Measurements from ENCODE around the gene NAA80. TPM values are rescaled to one million over a fixed set of nuclear protein-coding genes. Genes with fewer than 3 reads are reported as not detected.

NAA80 gene
- total RNA-seq, 1 experiment from 2014 or later = 8.7 TPM

- Histone ChIP-seq H3K4me2 (ENCODE audit: low read length) (peak overlapping the region; percentile 88), H3K27me3 (ENCODE audit: low read length) (no peaks in the 10 kb centered on the region), H3F3A (ENCODE audit: low read length, unreplicated experiment) (peaks cover 13% of the 10 kb centered on the region), H3K4me3 (ENCODE audit: low read length) (no peak overlapping the region), H4K20me1 (ENCODE audit: low read length) (no peaks in the 10 kb centered on the region), H3K9me3 (ENCODE audit: low read length) (no peaks in the 10 kb centered on the region), H3K4me1 (ENCODE audit: insufficient read depth, low read length) (peaks cover 48% of the 10 kb centered on the region), H3K9ac (ENCODE audit: low read length) (no peak overlapping the region), H2AFZ (ENCODE audit: low read length) (no peak overlapping the region), H3K79me2 (ENCODE audit: low read length) (peaks cover 35% of the 10 kb centered on the region), H3K36me3 (ENCODE audit: low read depth, low read length) (peaks cover 6% of the 10 kb centered on the region), H3K27ac (ENCODE audit: low read length) (peak overlapping the region; percentile 92), H3K9me2 (replicated peaks; ENCODE audit: low read length) (no peaks in the 10 kb centered on the region)
- BruUV-seq (replicated peaks) = no TSS peak
- ATAC-seq (no peak), DNase-seq (no peak)
- intact Hi-C loops (cut with micrococcal nuclease) = no loop called here
- TF ChIP-seq CTCF (conservative IDR thresholded peaks at IDR 0.05; ENCODE audit: low read depth, low read length) (no peak), EZH2 (IDR thresholded peaks at IDR 0.05; ENCODE audit: low read length, unreplicated experiment) (no peak), EZH2phosphoT487 (IDR thresholded peaks at IDR 0.05; ENCODE audit: borderline replicate concordance, low read length) (no peak)
- ChIA-PET POLR2A (ENCODE audit: unreplicated experiment) (interaction anchor here (1.2 kb wide), 1 partner anchor 19 kb away, joined by 4 read pairs; the partner anchor contains the start of genes HYAL3 and NAA80), CTCF (no interaction called here)
Observed at GRCh38 chr3:50318163-50318562, 19.0 kb upstream of the NAA80 start.

- Histone ChIP-seq H3K9me3 (ENCODE audit: low read length) (no peaks in the 10 kb centered on the region), H2AFZ (ENCODE audit: low read length) (no peak overlapping the region), H3F3A (ENCODE audit: low read length, unreplicated experiment) (peaks cover 13% of the 10 kb centered on the region), H3K27ac (ENCODE audit: low read length) (peak overlapping the region; percentile 92), H3K9me2 (replicated peaks; ENCODE audit: low read length) (no peaks in the 10 kb centered on the region), H3K36me3 (ENCODE audit: low read depth, low read length) (peaks cover 6% of the 10 kb centered on the region), H3K9ac (ENCODE audit: low read length) (peak overlapping the region; percentile 60), H4K20me1 (ENCODE audit: low read length) (no peaks in the 10 kb centered on the region), H3K4me1 (ENCODE audit: insufficient read depth, low read length) (peaks cover 48% of the 10 kb centered on the region), H3K4me3 (ENCODE audit: low read length) (peak overlapping the region; percentile 57), H3K79me2 (ENCODE audit: low read length) (peaks cover 35% of the 10 kb centered on the region), H3K27me3 (ENCODE audit: low read length) (no peaks in the 10 kb centered on the region), H3K4me2 (ENCODE audit: low read length) (peak overlapping the region; percentile 88)
- DNase-seq (peak; percentile 25), ATAC-seq (no peak)
- intact Hi-C loops (cut with micrococcal nuclease) = loop anchor here (1.0 kb wide), 1 partner anchor 18 kb away; the partner anchor contains the start of genes HYAL3 and NAA80
- CTCF ChIA-PET = interaction anchor here (0.6 kb wide), 1 partner anchor 11 kb away, joined by 3 read pairs; no protein-coding TSS in a partner anchor
- POLR2A ChIA-PET (ENCODE audit: unreplicated experiment) = interaction anchor here (0.6 to 1.4 kb wide), 3 partner anchors 18 to 25 kb away, joined by 4 to 5 read pairs (median 4); partner anchors contain the start of genes HYAL3, IFRD2 and NAA80
- TF ChIP-seq CTCF (conservative IDR thresholded peaks at IDR 0.05; ENCODE audit: low read depth, low read length) (no peak), EZH2 (IDR thresholded peaks at IDR 0.05; ENCODE audit: low read length, unreplicated experiment) (no peak), EZH2phosphoT487 (IDR thresholded peaks at IDR 0.05; ENCODE audit: borderline replicate concordance, low read length) (no peak)
- BruUV-seq (replicated peaks) = TSS peak; percentile 73
Observed at GRCh38 chr3:50317300-50317699, 18.1 kb upstream of the NAA80 start.

- CTCF ChIA-PET = interaction anchor here (0.6 kb wide), 1 partner anchor 12 kb away, joined by 3 read pairs; no protein-coding TSS in a partner anchor
- peaks cover 6% of the 10 kb centered on the region for H3K36me3 ChIP-seq (ENCODE audit: low read depth, low read length)
- peak overlapping the region; percentile 57 for H3K4me3 ChIP-seq (ENCODE audit: low read length)
- BruUV-seq (replicated peaks) = no TSS peak
- POLR2A ChIA-PET (ENCODE audit: unreplicated experiment) = interaction anchor here (0.5 to 1.4 kb wide), 3 partner anchors 11 to 25 kb away, joined by 3 to 4 read pairs (median 4); partner anchors contain the start of genes HYAL3, IFRD2, NAA80 and TUSC2
- H4K20me1 ChIP-seq (ENCODE audit: low read length) = no peaks in the 10 kb centered on the region
- ATAC-seq (peak; percentile 79), DNase-seq (peak; percentile 98)
- H3K79me2 ChIP-seq (ENCODE audit: low read length) = peaks cover 35% of the 10 kb centered on the region
- H2AFZ ChIP-seq (ENCODE audit: low read length) = no peak overlapping the region
- no peaks in the 10 kb centered on the region for H3K9me3 ChIP-seq (ENCODE audit: low read length)
- H3K9ac ChIP-seq (ENCODE audit: low read length) = peak overlapping the region; percentile 60
- H3K9me2 ChIP-seq (replicated peaks; ENCODE audit: low read length) = no peaks in the 10 kb centered on the region
- H3K27me3 ChIP-seq (ENCODE audit: low read length) = no peaks in the 10 kb centered on the region
- H3K27ac ChIP-seq (ENCODE audit: low read length) = peak overlapping the region; percentile 92
- peaks cover 13% of the 10 kb centered on the region for H3F3A ChIP-seq (ENCODE audit: low read length, unreplicated experiment)
- H3K4me2 ChIP-seq (ENCODE audit: low read length) = peak overlapping the region; percentile 88
- H3K4me1 ChIP-seq (ENCODE audit: insufficient read depth, low read length) = peaks cover 48% of the 10 kb centered on the region
- TF ChIP-seq EZH2phosphoT487 (IDR thresholded peaks at IDR 0.05; ENCODE audit: borderline replicate concordance, low read length) (no peak), EZH2 (IDR thresholded peaks at IDR 0.05; ENCODE audit: low read length, unreplicated experiment) (no peak), CTCF (conservative IDR thresholded peaks at IDR 0.05; ENCODE audit: low read depth, low read length) (no peak)
- intact Hi-C loops (cut with micrococcal nuclease) = loop anchor here (1.0 kb wide), 1 partner anchor 17 kb away; the partner anchor contains the start of genes HYAL3 and NAA80
Observed at GRCh38 chr3:50316657-50317242, 17.5 kb upstream of the NAA80 start.

Data from PC-3 (cell line).